Measurements from ENCODE around the gene CTNNA1. TPM values are rescaled to one million over a fixed set of nuclear protein-coding genes. Genes with fewer than 3 reads are reported as not detected.
"Not testable (repeated sequence)": the region's sequence is repeated elsewhere in the genome, so short reads cannot be mapped to it uniquely, and the experiment has no call there.

Gene CTNNA1
- total RNA-seq, 1 donor from 2014 or later: 310 TPM

GRCh38 chr5:138831703-138832102 is 78.5 kb downstream of the CTNNA1 start:
- no peaks in the 10 kb centered on the region for H3K27me3 ChIP-seq
- intact Hi-C loops (cut with DNase I): no loop called here
- peaks cover 0 to 4% of the 10 kb centered on the region in 2 donors for H3K4me1 ChIP-seq
- H3K27ac ChIP-seq: no peak overlapping the region
- H3K4me3 ChIP-seq: no peak overlapping the region
- DNase-seq (ENCODE audit: low spot score in 2 of 2): no peak
- no peaks in the 10 kb centered on the region for H3K9me3 ChIP-seq
- no peak for TF ChIP-seq CTCF (IDR thresholded peaks at IDR 0.05)
- peaks cover 6 to 28% of the 10 kb centered on the region in 2 donors for H3K36me3 ChIP-seq

GRCh38 chr5:138832218-138832617 is 79.0 kb downstream of the CTNNA1 start:
- Histone ChIP-seq H3K9me3 (no peaks in the 10 kb centered on the region), H3K27ac (no peak overlapping the region), H3K4me3 (no peak overlapping the region), H3K4me1 (peaks cover 0 to 4% of the 10 kb centered on the region in 2 donors), H3K27me3 (no peaks in the 10 kb centered on the region), H3K36me3 (peaks cover 4 to 23% of the 10 kb centered on the region in 2 donors)
- no peak for DNase-seq (ENCODE audit: low spot score in 2 of 2)
- no peak for TF ChIP-seq CTCF (IDR thresholded peaks at IDR 0.05)
- intact Hi-C loops (cut with DNase I): no loop called here

GRCh38 chr5:138833080-138833479 is 79.9 kb downstream of the CTNNA1 start:
- intact Hi-C loops (cut with DNase I): no loop called here

GRCh38 chr5:138833726-138834480 is 80.7 kb downstream of the CTNNA1 start:
- H3K4me1 ChIP-seq: peaks cover 0 to 5% of the 10 kb centered on the region in 2 donors
- H3K27me3 ChIP-seq: no peaks in the 10 kb centered on the region
- no peak overlapping the region for H3K4me3 ChIP-seq
- DNase-seq (ENCODE audit: low spot score in 2 of 2): no peak
- H3K9me3 ChIP-seq: no peaks in the 10 kb centered on the region
- no peak for TF ChIP-seq CTCF (IDR thresholded peaks at IDR 0.05)
- peaks cover 0 to 6% of the 10 kb centered on the region in 2 donors for H3K36me3 ChIP-seq
- intact Hi-C loops (cut with DNase I): no loop called here
- no peak overlapping the region for H3K27ac ChIP-seq

More at GRCh38 chr5:138833080-138833479, 79.9 kb downstream of the CTNNA1 start:
- TF ChIP-seq CTCF (IDR thresholded peaks at IDR 0.05): no peak
- no peaks in the 10 kb centered on the region for H3K27me3 ChIP-seq
- no peak overlapping the region for H3K4me3 ChIP-seq
- no peaks in the 10 kb centered on the region for H3K9me3 ChIP-seq
- DNase-seq (ENCODE audit: low spot score in 2 of 2): no peak
- H3K36me3 ChIP-seq: peaks cover 0 to 14% of the 10 kb centered on the region in 2 donors
- peaks cover 0 to 4% of the 10 kb centered on the region in 2 donors for H3K4me1 ChIP-seq
- no peak overlapping the region for H3K27ac ChIP-seq

- DNase-seq (ENCODE audit: low spot score in 2 of 2); H3K9me3 ChIP-seq; H3K4me3 ChIP-seq; intact Hi-C loops (cut with DNase I); H3K27me3 ChIP-seq; H3K36me3 ChIP-seq; H3K27ac ChIP-seq: not testable (repeated sequence)
- peaks cover 0 to 13% of the 10 kb centered on the region in 2 donors for H3K4me1 ChIP-seq
Observed at GRCh38 chr5:138834853-138835252, 81.6 kb downstream of the CTNNA1 start.

- H3K9me3 ChIP-seq: no peaks in the 10 kb centered on the region
- DNase-seq (ENCODE audit: low spot score in 2 of 2): no peak
- TF ChIP-seq CTCF (IDR thresholded peaks at IDR 0.05): no peak
- peaks cover 0 to 20% of the 10 kb centered on the region in 2 donors for H3K4me1 ChIP-seq
- intact Hi-C loops (cut with DNase I): no loop called here
- no peaks in the 10 kb centered on the region for H3K36me3 ChIP-seq
- H3K27ac ChIP-seq: no peak overlapping the region
- no peaks in the 10 kb centered on the region for H3K27me3 ChIP-seq
- H3K4me3 ChIP-seq: no peak overlapping the region
Observed at GRCh38 chr5:138837160-138837559, 83.9 kb downstream of the CTNNA1 start.

All from ascending aorta (tissue), 2 donors.